Keratinocyte (primary cell): ENCODE data around the gene PI4KA. TPM values are rescaled to one million over a fixed set of nuclear protein-coding genes. Genes with fewer than 3 reads are reported as not detected.
A peak's percentile ranks its signal among the peaks of the same experiment; 100 is the strongest.
"Not testable (repeated sequence)": the region's sequence is repeated elsewhere in the genome, so short reads cannot be mapped to it uniquely, and the experiment has no call there.

ENCODE experiments used
- DNase-seq: peaks from one replicate; pipeline ENCODE4 v3.0.0-alpha.2; 2011; ENCODE audit warnings: low read depth, missing footprints, low spot score
- FAIRE-seq: peaks from 2 replicates; lab custom pipeline; 2011; peaks lifted over from hg19 to GRCh38; lab: Jason Lieb, UNC
- H2AFZ ChIP-seq: 2 replicates; pipeline ENCODE4 v1.6.0; 2012; ENCODE audit warnings: low read length, control low read depth, inconsistent platforms; ENCODE audit not compliant: control insufficient read depth
- H3K27ac ChIP-seq: 2 replicates; pipeline ENCODE4 v1.5.1; 2011; ENCODE audit warnings: low read length; ENCODE audit not compliant: control insufficient read depth, insufficient read depth
- H3K27me3 ChIP-seq: 3 replicates; pipeline ENCODE4 v1.6.0; 2011; ENCODE audit warnings: low read length; ENCODE audit not compliant: control insufficient read depth, insufficient read depth; ENCODE audit errors: extremely low read depth
- H3K36me3 ChIP-seq, 2 experiments: 2 replicates in 1 of 2; 3 replicates in 1 of 2; pipeline ENCODE4 v1.5.1; 2011; ENCODE audit warnings: low read length in 2 of 2, mild to moderate bottlenecking in 1 of 2; ENCODE audit not compliant: control insufficient read depth in 2 of 2, insufficient read depth in 2 of 2; ENCODE audit errors: extremely low read depth in 1 of 2
- H3K4me1 ChIP-seq: 3 replicates; pipeline ENCODE4 v1.5.1; 2011; ENCODE audit warnings: low read length; ENCODE audit not compliant: control insufficient read depth, insufficient read depth; ENCODE audit errors: extremely low read depth
- H3K4me2 ChIP-seq: 3 replicates; pipeline ENCODE4 v1.6.0; 2011; ENCODE audit warnings: low read depth, low read length; ENCODE audit not compliant: control insufficient read depth, insufficient read depth; ENCODE audit errors: extremely low read depth
- H3K4me3 ChIP-seq, 3 experiments: fragments of 200-600 bp in 1 of 3; sonication (generic) in 1 of 3; 2 replicates in 2 of 3; 3 replicates in 1 of 3; pipeline ENCODE4 v1.5.1; 2011 to 2016; ENCODE audit warnings: low read length in 3 of 3, mild to moderate bottlenecking in 3 of 3, control low read depth in 2 of 3, inconsistent platforms in 1 of 3, low read depth in 1 of 3, mixed read lengths in 1 of 3, mixed run types in 1 of 3, moderate library complexity in 1 of 3; ENCODE audit not compliant: control insufficient read depth in 2 of 3, insufficient read depth in 2 of 3; ENCODE audit errors: extremely low read depth in 1 of 3
- H3K79me2 ChIP-seq: 2 replicates; pipeline ENCODE4 v1.6.0; 2012; ENCODE audit warnings: low read length; ENCODE audit not compliant: control insufficient read depth, insufficient read depth
- H3K9ac ChIP-seq: 3 replicates; pipeline ENCODE4 v1.6.0; 2011; ENCODE audit warnings: low read length; ENCODE audit not compliant: control insufficient read depth, insufficient read depth; ENCODE audit errors: extremely low read depth
- H3K9me1 ChIP-seq: 3 replicates; pipeline ENCODE4 v1.6.0; 2011; ENCODE audit warnings: low read length; ENCODE audit not compliant: control insufficient read depth, insufficient read depth; ENCODE audit errors: extremely low read depth
- H3K9me3 ChIP-seq: 2 replicates; pipeline ENCODE4 v1.5.1; 2012; ENCODE audit warnings: low read depth, low read length; ENCODE audit not compliant: control insufficient read depth
- H4K20me1 ChIP-seq: 3 replicates; pipeline ENCODE4 v1.6.0; 2011; ENCODE audit warnings: low read length; ENCODE audit not compliant: control insufficient read depth, insufficient read depth; ENCODE audit errors: extremely low read depth
- EZH2 ChIP-seq: IDR thresholded peaks from one replicate; pipeline ENCODE4 v1.6.1; 2012; ENCODE audit warnings: inconsistent platforms, mild to moderate bottlenecking, low read length, moderate library complexity
- dilution Hi-C: fragments of 300-500 bp; cut with MboI; formaldehyde crosslinking; loops from one replicate; pipeline ENCODE4 v1.7.0; 2020; ENCODE audit warnings: low sequenced_read_pairs; ENCODE audit not compliant: extremely low pct_ligation_motif_present
- polyA plus RNA-seq, 5 experiments: library from polyadenylated mRNA; depleted of rRNA in 3 of 5; stranded (reverse) in 3 of 5; stranded (forward) in 1 of 5; unstranded in 1 of 5; fragments of >200 nt; gene quantifications; 1 replicate in 1 of 5; 2 replicates in 3 of 5; 3 replicates in 1 of 5; pipeline versions ENCODE4 v1.2.1 to v1.2.3, GENCODE V29; 2011 to 2012; ENCODE audit warnings: missing spikeins in 2 of 5, low read depth in 1 of 5, low replicate concordance in 1 of 5
- TF ChIP-seq, protein P1 (sequence below), 3 experiments: IDR thresholded peaks in 1 of 3; conservative IDR thresholded peaks in 1 of 3; optimal IDR thresholded peaks in 1 of 3; 2 replicates in 2 of 3; 3 replicates in 1 of 3; pipeline versions ENCODE3 to v1.5.1; 2011; ENCODE audit warnings: low read length in 3 of 3, mild to moderate bottlenecking in 3 of 3, moderate library complexity in 2 of 3, control low read depth in 1 of 3, inconsistent platforms in 1 of 3; ENCODE audit not compliant: insufficient read depth in 2 of 3; ENCODE audit errors: extremely low read depth in 1 of 3

Gene PI4KA
- polyA plus RNA-seq, 1 donor (not counting 4 experiments of a cell fraction or from before 2014, with no cell fraction given), result 13.6 TPM

- TF ChIP-seq, protein P1, sequence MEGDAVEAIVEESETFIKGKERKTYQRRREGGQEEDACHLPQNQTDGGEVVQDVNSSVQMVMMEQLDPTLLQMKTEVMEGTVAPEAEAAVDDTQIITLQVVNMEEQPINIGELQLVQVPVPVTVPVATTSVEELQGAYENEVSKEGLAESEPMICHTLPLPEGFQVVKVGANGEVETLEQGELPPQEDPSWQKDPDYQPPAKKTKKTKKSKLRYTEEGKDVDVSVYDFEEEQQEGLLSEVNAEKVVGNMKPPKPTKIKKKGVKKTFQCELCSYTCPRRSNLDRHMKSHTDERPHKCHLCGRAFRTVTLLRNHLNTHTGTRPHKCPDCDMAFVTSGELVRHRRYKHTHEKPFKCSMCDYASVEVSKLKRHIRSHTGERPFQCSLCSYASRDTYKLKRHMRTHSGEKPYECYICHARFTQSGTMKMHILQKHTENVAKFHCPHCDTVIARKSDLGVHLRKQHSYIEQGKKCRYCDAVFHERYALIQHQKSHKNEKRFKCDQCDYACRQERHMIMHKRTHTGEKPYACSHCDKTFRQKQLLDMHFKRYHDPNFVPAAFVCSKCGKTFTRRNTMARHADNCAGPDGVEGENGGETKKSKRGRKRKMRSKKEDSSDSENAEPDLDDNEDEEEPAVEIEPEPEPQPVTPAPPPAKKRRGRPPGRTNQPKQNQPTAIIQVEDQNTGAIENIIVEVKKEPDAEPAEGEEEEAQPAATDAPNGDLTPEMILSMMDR (optimal IDR thresholded peaks at IDR 0.05 in 1 of 3, IDR thresholded peaks at IDR 0.05 in 1 of 3, conservative IDR thresholded peaks at IDR 0.05 in 1 of 3; ENCODE audit: extremely low read depth in 1 of 3, insufficient read depth in 2 of 3, low read length in 3 of 3), result no peak
- no peak for TF ChIP-seq EZH2
- peak overlapping the region; percentile 88 for H3K27ac ChIP-seq
- no peaks in the 10 kb centered on the region for H3K9me3 ChIP-seq
- H3K4me3 ChIP-seq, result peak overlapping the region in 2 of 3 experiments; percentile 5 to 41
- peak overlapping the region; percentile 59 for H3K9ac ChIP-seq
- FAIRE-seq, result peak; percentile 98
- no peaks in the 10 kb centered on the region for H3K79me2 ChIP-seq
- peak overlapping the region; percentile 72 for H3K4me2 ChIP-seq
- no peaks in the 10 kb centered on the region for H3K9me1 ChIP-seq
- no peaks in the 10 kb centered on the region for H4K20me1 ChIP-seq
- dilution Hi-C loops, result no loop called here
- H3K27me3 ChIP-seq, result no peaks in the 10 kb centered on the region
- peak; percentile 87 for DNase-seq
- no peaks in the 10 kb centered on the region for H3K36me3 ChIP-seq
- peak overlapping the region; percentile 41 for H2AFZ ChIP-seq
- peaks cover 26% of the 10 kb centered on the region for H3K4me1 ChIP-seq
Measured at GRCh38 chr22:20904008-20904979, 45.7 kb upstream of the PI4KA start.

DNA sequence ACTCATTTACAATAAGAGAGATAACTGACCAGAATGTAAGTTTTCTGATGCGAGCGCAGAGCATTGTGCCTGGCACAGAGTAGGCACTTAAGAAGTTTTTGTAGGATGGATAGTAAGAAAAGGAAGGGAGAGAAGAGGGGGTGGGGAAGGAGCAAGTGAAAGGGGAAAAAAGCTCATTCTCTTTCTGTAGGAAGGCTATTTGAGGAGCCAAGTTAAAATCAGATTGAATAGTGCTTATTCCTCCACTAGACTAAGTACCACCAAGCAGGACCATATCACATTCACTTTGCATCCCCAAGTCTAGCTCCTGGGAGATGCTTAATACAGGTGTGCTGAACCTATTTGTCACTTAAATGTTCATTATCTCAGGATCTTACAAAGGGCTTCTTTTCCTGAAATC, 44.5 kb upstream of the PI4KA start:
- DNase-seq (no peak), FAIRE-seq (no peak)
- Histone ChIP-seq H3K9me3 (no peaks in the 10 kb centered on the region), H3K4me2 (no peak overlapping the region), H2AFZ (no peak overlapping the region), H3K79me2 (no peaks in the 10 kb centered on the region), H4K20me1 (no peaks in the 10 kb centered on the region), H3K36me3 (no peaks in the 10 kb centered on the region), H3K9ac (no peak overlapping the region), H3K4me3 (no peak overlapping the region), H3K9me1 (no peaks in the 10 kb centered on the region), H3K4me1 (peaks cover 26% of the 10 kb centered on the region), H3K27ac (no peak overlapping the region), H3K27me3 (no peaks in the 10 kb centered on the region)
- dilution Hi-C loops, result no loop called here
- TF ChIP-seq, protein P1 (optimal IDR thresholded peaks at IDR 0.05 in 1 of 3, IDR thresholded peaks at IDR 0.05 in 1 of 3, conservative IDR thresholded peaks at IDR 0.05 in 1 of 3; ENCODE audit: extremely low read depth in 1 of 3, insufficient read depth in 2 of 3, low read length in 3 of 3), result no peak
- TF ChIP-seq EZH2, result no peak

DNA sequence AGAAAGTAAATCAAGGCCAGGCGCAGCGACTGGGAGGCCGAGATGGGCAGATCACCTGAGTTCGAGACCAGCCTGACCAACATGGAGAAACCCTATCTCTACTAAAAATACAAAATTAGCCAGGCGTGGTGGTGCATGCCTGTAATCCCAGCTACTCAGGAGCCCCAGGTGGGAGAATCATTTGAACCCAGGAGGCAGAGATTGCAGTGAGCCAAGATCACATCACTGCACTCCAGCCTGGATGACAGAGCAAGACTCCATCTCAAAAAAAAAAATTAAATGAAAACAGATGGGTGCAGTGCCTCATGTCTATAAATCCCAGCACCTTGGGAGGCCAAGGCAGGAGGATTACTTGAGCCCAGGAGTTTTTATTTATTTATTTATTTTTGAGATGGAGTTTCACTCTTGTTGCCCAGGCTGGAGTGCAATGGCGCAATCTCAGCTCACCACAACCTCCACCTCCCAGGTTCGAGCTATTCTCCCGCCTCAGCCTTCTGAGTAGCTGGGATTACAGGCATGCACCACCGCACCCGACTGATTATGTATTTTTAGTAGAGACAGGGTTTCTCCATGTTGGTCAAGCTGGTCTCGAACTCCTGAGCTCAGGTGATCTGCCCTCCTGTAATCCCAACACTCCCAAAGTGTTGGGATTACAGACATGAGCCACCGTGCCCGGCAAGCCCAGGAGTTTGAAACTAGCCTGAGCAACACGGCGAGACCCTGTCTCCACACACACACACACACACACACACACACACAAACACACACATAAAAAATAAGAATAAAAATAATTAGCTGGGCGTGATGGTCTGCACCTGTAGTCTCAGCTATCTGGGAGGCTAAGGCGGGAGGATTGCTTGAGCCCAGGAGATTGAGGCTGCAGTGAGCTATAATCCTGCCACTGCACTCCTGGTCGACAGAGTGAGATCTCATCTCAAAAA, 42.8 kb upstream of the PI4KA start:
- H4K20me1 ChIP-seq, H3K9me3 ChIP-seq, H3K36me3 ChIP-seq, H2AFZ ChIP-seq, dilution Hi-C loops, H3K9ac ChIP-seq, H3K4me2 ChIP-seq, H3K27ac ChIP-seq, H3K79me2 ChIP-seq, H3K27me3 ChIP-seq, H3K9me1 ChIP-seq, H3K4me3 ChIP-seq, FAIRE-seq, DNase-seq: not testable (repeated sequence)
- peaks cover 26% of the 10 kb centered on the region for H3K4me1 ChIP-seq
